ENCODE measurements around the gene CENPS. TPM values are rescaled to one million over a fixed set of nuclear protein-coding genes. Genes with fewer than 3 reads are reported as not detected.
"Not testable (repeated sequence)": the region's sequence is repeated elsewhere in the genome, so short reads cannot be mapped to it uniquely, and the experiment has no call there.

The CENPS gene
- total RNA-seq, 1 donor from 2014 or later, result 4.7 TPM

- not testable (repeated sequence) for DNase-seq (ENCODE audit: low read depth)
Observed at GRCh38 chr1:10418741-10419140, 11.5 kb upstream of the CENPS start.

GRCh38 chr1:10419351-10419750 is 10.9 kb upstream of the CENPS start:
- DNase-seq (ENCODE audit: low read depth), result no peak

GRCh38 chr1:10421637-10422036 is 8.6 kb upstream of the CENPS start:
- no peak for DNase-seq (ENCODE audit: low read depth)

- DNase-seq (ENCODE audit: low read depth), result peak; percentile 37
Observed at GRCh38 chr1:10424034-10424433, 6.2 kb upstream of the CENPS start.

GRCh38 chr1:10424651-10425050 is 5.6 kb upstream of the CENPS start:
- no peak for DNase-seq (ENCODE audit: low read depth)

GRCh38 chr1:10425826-10426534 is 4.3 kb upstream of the CENPS start:
- not testable (repeated sequence) for DNase-seq (ENCODE audit: low read depth)

GRCh38 chr1:10426535-10426848 is 3.7 kb upstream of the CENPS start:
- not testable (repeated sequence) for DNase-seq (ENCODE audit: low read depth)

GRCh38 chr1:10428984-10429383 is 1.2 kb upstream of the CENPS start:
- DNase-seq (ENCODE audit: low read depth), result no peak

- DNase-seq (ENCODE audit: low read depth), result no peak
Observed at GRCh38 chr1:10429868-10430215, 391 bp upstream of the CENPS start.

GRCh38 chr1:10431070-10431730 is 967 bp downstream of the CENPS start:
- DNase-seq (ENCODE audit: low read depth), result no peak

GRCh38 chr1:10432910-10433700 is 2.9 kb downstream of the CENPS start:
- no peak for DNase-seq (ENCODE audit: low read depth)

- no peak for DNase-seq (ENCODE audit: low read depth)
Observed at GRCh38 chr1:10433790-10434189, 3.6 kb downstream of the CENPS start.

GRCh38 chr1:10434590-10434989 is 4.4 kb downstream of the CENPS start:
- DNase-seq (ENCODE audit: low read depth), result no peak

GRCh38 chr1:10437052-10437451 is 6.8 kb downstream of the CENPS start:
- no peak for DNase-seq (ENCODE audit: low read depth)

- no peak for DNase-seq (ENCODE audit: low read depth)
Observed at GRCh38 chr1:10438677-10439163, 8.5 kb downstream of the CENPS start.

GRCh38 chr1:10440305-10440704 is 10.1 kb downstream of the CENPS start:
- DNase-seq (ENCODE audit: low read depth), result no peak

GRCh38 chr1:10440794-10441193 is 10.6 kb downstream of the CENPS start:
- DNase-seq (ENCODE audit: low read depth), result no peak

GRCh38 chr1:10444248-10444647 is 14.0 kb downstream of the CENPS start:
- DNase-seq (ENCODE audit: low read depth), result no peak

GRCh38 chr1:10444795-10445397 is 14.7 kb downstream of the CENPS start:
- peak; percentile 47 for DNase-seq (ENCODE audit: low read depth)

- DNase-seq (ENCODE audit: low read depth), result no peak
Observed at GRCh38 chr1:10446790-10447422, 16.7 kb downstream of the CENPS start.

- no peak for DNase-seq (ENCODE audit: low read depth)
Observed at GRCh38 chr1:10449751-10450150, 19.5 kb downstream of the CENPS start, which contains the start of gene CORT. Gene CORT, plus strand, starts transcription at chr1:10450031. Its CDS starts 193 bp downstream, at chr1:10450224.
